Naive B cell (primary cell): ENCODE measurements around the gene PFDN2. TPM values are rescaled to one million over a fixed set of nuclear protein-coding genes. Genes with fewer than 3 reads are reported as not detected.

Experiments
- ATAC-seq, 2 donors: fragments of 150-1000 bp; cut with Tn5 transposase; 2 replicates each; pipeline ENCODE4 v1.10.0; 2021; ENCODE audit warnings: low read depth in 2 of 2, mild to moderate bottlenecking in 2 of 2, moderate library complexity in 2 of 2
- DNase-seq: peaks from one replicate; pipeline ENCODE4 v3.0.0; 2022
- H3K27ac Mint-ChIP-seq, 6 donors: one replicate each; pipeline ENCODE4 v1.8.0; 2020 to 2022; ENCODE audit warnings: mild to moderate bottlenecking in 6 of 6, mixed read lengths in 6 of 6, moderate library complexity in 5 of 6, inconsistent platforms in 2 of 6
- H3K27me3 Mint-ChIP-seq, 3 donors: one replicate each; pipeline ENCODE4 v1.8.0; 2021 to 2022; ENCODE audit warnings: mixed read lengths in 3 of 3, mild to moderate bottlenecking in 1 of 3
- H3K36me3 Mint-ChIP-seq, 2 donors: one replicate each; pipeline ENCODE4 v1.8.0; 2020 to 2022; ENCODE audit warnings: mixed read lengths in 2 of 2, inconsistent platforms in 1 of 2, mild to moderate bottlenecking in 1 of 2
- H3K4me1 Mint-ChIP-seq, 3 donors: one replicate each; pipeline ENCODE4 v1.8.0; 2020 to 2022; ENCODE audit warnings: mixed read lengths in 3 of 3, inconsistent platforms in 1 of 3, mild to moderate bottlenecking in 1 of 3, moderate library complexity in 1 of 3
- H3K4me3 Mint-ChIP-seq, 8 donors: one replicate each; pipeline ENCODE4 v1.8.0; 2020 to 2022; ENCODE audit warnings: mild to moderate bottlenecking in 8 of 8, mixed read lengths in 8 of 8, moderate library complexity in 8 of 8, inconsistent platforms in 2 of 8
- H3K9me3 Mint-ChIP-seq, 7 donors: one replicate each; pipeline ENCODE4 v1.8.0; 2020 to 2022; ENCODE audit warnings: mixed read lengths in 7 of 7, mild to moderate bottlenecking in 5 of 7, inconsistent platforms in 2 of 7, moderate library complexity in 1 of 7
- polyA plus RNA-seq, 6 donors: library from polyadenylated mRNA; unstranded; fragments of 300-500 nt; fragmentation: Illumina TruSeq; gene quantifications; one replicate each; pipeline ENCODE4 v1.2.3, GENCODE V29; 2021; ENCODE audit warnings: low read depth in 6 of 6

Gene PFDN2
- polyA plus RNA-seq, 6 donors from 2014 or later, result 64.0 to 93.7 (median 88.7) TPM

DNA sequence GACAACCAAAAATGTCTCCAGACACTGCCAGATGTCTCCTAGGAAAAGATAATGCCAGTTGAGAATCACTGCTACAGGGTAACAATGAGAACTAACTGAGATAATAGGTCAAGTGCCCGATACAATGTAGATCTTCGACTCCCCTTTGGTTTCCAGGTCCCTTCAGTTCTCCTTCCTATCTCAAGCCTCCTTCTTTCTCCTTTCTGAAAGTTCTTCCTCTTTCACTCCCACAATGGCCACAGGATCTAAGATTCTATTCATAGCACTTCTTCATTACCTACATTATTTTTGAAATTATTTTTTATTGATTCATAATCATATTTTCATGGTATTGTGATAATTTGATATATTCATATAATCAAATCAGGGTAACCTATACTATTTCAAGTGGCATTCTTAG is 6.3 kb downstream of the PFDN2 start:
- Mint-ChIP-seq H3K36me3 (no peaks in the 10 kb centered on the region), H3K9me3 (no peaks in the 10 kb centered on the region), H3K27ac (peak overlapping the region in 2 of 6 donors; percentile 12 to 56), H3K27me3 (no peaks in the 10 kb centered on the region), H3K4me3 (peak overlapping the region in 1 of 8 donors; percentile 2), H3K4me1 (peaks cover 30 to 58% (median 43%) of the 10 kb centered on the region in 3 donors)
- DNase-seq (no peak), ATAC-seq (no peak)

- peak overlapping the region in 2 of 6 donors; percentile 12 to 90 for H3K27ac Mint-ChIP-seq
- peak overlapping the region in 1 of 8 donors; percentile 2 for H3K4me3 Mint-ChIP-seq
- peaks cover 31 to 57% (median 43%) of the 10 kb centered on the region in 3 donors for H3K4me1 Mint-ChIP-seq
- no peaks in the 10 kb centered on the region for H3K9me3 Mint-ChIP-seq
- no peaks in the 10 kb centered on the region for H3K36me3 Mint-ChIP-seq
- no peak for ATAC-seq
- no peak for DNase-seq
- H3K27me3 Mint-ChIP-seq, result no peaks in the 10 kb centered on the region
Measured at GRCh38 chr1:161111117-161111516, 6.7 kb downstream of the PFDN2 start.

DNA sequence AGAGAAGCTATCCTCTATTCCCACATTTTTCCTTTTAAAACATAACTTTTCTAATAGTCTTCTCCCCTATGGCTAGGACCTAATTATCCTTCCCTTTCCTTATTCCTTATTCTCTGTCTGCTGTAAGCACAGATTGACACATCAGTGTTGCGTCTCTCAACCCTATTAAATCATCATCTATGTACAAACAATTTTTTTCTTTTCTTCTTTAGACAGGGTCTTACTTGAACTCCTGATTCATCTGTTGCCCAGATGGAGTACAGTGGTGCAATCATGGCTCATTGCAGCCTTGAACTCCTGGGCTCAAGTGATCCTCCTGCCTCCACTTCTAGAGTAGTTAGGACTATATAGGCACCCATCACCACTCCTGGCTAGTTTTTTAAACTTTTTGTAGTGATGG is 11.4 kb downstream of the PFDN2 start:
- no peaks in the 10 kb centered on the region for H3K9me3 Mint-ChIP-seq
- peaks cover 8 to 32% (median 17%) of the 10 kb centered on the region in 3 donors for H3K4me1 Mint-ChIP-seq
- H3K27ac Mint-ChIP-seq, result no peak overlapping the region
- no peaks in the 10 kb centered on the region for H3K27me3 Mint-ChIP-seq
- no peak for DNase-seq
- no peaks in the 10 kb centered on the region for H3K36me3 Mint-ChIP-seq
- no peak overlapping the region for H3K4me3 Mint-ChIP-seq
- ATAC-seq, result no peak

DNA sequence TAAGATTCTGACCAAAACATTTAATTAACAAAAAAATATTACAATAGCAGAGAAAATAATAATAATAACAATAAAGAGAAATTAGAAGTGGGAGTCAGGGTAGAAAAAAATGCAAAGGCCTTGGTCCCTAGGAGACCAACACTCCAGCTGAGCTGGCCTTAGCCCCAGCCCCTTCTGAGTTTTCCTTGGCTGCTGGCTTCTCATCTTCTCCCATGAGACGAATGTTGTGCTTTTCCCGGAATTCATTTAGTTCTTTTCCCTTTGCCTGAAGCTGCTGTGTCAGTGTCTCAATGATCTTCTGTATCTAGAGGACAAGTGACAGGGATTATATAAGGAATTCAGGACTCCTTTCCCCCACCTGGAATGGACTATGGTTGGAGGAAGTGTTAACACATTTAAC is 17.3 kb downstream of the PFDN2 start:
- Mint-ChIP-seq H3K4me1 (peaks cover 28 to 35% (median 34%) of the 10 kb centered on the region in 3 donors), H3K27me3 (peaks cover 0 to 6% (median 0%) of the 10 kb centered on the region in 3 donors), H3K36me3 (no peaks in the 10 kb centered on the region), H3K27ac (peak overlapping the region in 1 of 6 donors; percentile 35), H3K4me3 (peak overlapping the region in 2 of 8 donors; percentile 30), H3K9me3 (peaks cover 0 to 5% (median 0%) of the 10 kb centered on the region in 7 donors)
- no peak for ATAC-seq
- no peak for DNase-seq

GRCh38 chr1:161099090-161099802 is 18.6 kb downstream of the PFDN2 start:
- Mint-ChIP-seq H3K4me3 (peak overlapping the region; percentile 67 to 95 (median 86)), H3K4me1 (peaks cover 28 to 29% (median 28%) of the 10 kb centered on the region in 3 donors), H3K27me3 (peaks cover 0 to 6% (median 0%) of the 10 kb centered on the region in 3 donors)

DNA sequence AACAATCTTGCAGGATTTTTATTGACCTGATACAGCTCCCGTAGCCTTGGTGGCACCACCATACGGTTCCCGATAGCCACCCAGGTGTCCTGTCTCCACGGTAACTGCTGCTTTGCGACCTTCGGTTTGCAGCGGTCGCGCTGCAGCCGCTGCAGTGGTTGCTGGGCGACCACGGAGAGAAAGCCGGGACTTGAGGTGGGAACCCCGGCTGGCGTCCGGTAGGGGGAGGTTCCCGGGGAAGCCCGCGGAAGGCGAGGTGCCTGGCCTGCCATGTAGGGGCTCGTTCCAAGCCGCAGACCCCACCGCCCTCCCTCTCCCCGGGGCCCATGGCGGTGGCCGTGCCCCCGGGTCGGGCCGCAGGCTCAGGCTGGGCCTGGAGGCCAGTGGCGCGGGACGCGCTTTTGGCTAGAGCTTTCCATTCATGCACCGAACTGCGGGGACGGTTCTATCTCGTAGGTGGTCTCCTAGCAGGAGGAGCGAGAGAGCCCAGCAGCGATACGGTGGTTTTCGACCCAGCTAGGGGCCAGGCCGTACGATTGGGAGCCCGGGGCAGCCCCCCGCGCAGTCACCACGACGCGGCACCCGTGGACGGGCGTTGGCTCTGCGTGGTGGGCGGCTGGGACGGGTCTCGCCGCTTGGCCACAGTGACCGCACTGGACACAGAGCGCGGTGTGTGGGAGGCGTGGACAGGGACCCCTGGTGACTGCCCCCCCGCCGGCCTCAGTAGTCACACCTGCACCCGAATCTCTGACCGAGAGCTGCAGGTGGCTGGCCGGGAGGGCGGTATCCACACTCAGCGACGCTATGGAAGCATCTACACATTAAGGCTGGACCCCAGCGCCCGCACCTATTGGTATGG is 19.4 kb downstream of the PFDN2 start, which contains the start of gene KLHDC9:
TSS of gene KLHDC9 (plus strand) at position 152 of the 859 bp plus-strand sequence. CDS start at position 327, 175 bp downstream.
- peaks cover 24 to 29% (median 28%) of the 10 kb centered on the region in 3 donors for H3K4me1 Mint-ChIP-seq
- peaks cover 0 to 5% (median 0%) of the 10 kb centered on the region in 7 donors for H3K9me3 Mint-ChIP-seq
- no peaks in the 10 kb centered on the region for H3K36me3 Mint-ChIP-seq
- H3K27ac Mint-ChIP-seq, result peak within 1 kb of the TSS; percentile 92 to 100 (median 98)
- H3K4me3 Mint-ChIP-seq, result peak within 1 kb of the TSS; percentile 79 to 95 (median 91)
- ATAC-seq, result peak; percentile 79 to 81
- H3K27me3 Mint-ChIP-seq, result peaks cover 0 to 6% (median 0%) of the 10 kb centered on the region in 3 donors
- DNase-seq, result peak; percentile 66

More at GRCh38 chr1:161099090-161099802, 18.6 kb downstream of the PFDN2 start:
- H3K27ac Mint-ChIP-seq, result peak overlapping the region in 5 of 6 donors; percentile 36 to 76 (median 66)
- no peak for ATAC-seq
- DNase-seq, result no peak
- peaks cover 0 to 5% (median 0%) of the 10 kb centered on the region in 7 donors for H3K9me3 Mint-ChIP-seq
- no peaks in the 10 kb centered on the region for H3K36me3 Mint-ChIP-seq

- DNase-seq, result no peak
- Mint-ChIP-seq H3K27ac (peak overlapping the region in 3 of 6 donors; percentile 97 to 100 (median 98)), H3K27me3 (peaks cover 0 to 10% (median 0%) of the 10 kb centered on the region in 3 donors), H3K4me3 (peak overlapping the region in 4 of 8 donors; percentile 2 to 93 (median 53)), H3K9me3 (peaks cover 0 to 5% (median 0%) of the 10 kb centered on the region in 7 donors), H3K4me1 (peaks cover 24 to 29% (median 28%) of the 10 kb centered on the region in 3 donors), H3K36me3 (no peaks in the 10 kb centered on the region)
- ATAC-seq, result no peak
Measured at GRCh38 chr1:161096530-161096929, 21.3 kb downstream of the PFDN2 start.

GRCh38 chr1:161096015-161096414 is 21.8 kb downstream of the PFDN2 start:
- Mint-ChIP-seq H3K4me1 (peaks cover 24 to 29% (median 28%) of the 10 kb centered on the region in 3 donors), H3K27ac (peak overlapping the region in 3 of 6 donors; percentile 66 to 98 (median 89)), H3K9me3 (peaks cover 0 to 5% (median 0%) of the 10 kb centered on the region in 7 donors), H3K4me3 (peak overlapping the region in 2 of 8 donors; percentile 15 to 91), H3K36me3 (no peaks in the 10 kb centered on the region), H3K27me3 (peaks cover 0 to 10% (median 0%) of the 10 kb centered on the region in 3 donors)
- ATAC-seq (no peak), DNase-seq (no peak)

DNA sequence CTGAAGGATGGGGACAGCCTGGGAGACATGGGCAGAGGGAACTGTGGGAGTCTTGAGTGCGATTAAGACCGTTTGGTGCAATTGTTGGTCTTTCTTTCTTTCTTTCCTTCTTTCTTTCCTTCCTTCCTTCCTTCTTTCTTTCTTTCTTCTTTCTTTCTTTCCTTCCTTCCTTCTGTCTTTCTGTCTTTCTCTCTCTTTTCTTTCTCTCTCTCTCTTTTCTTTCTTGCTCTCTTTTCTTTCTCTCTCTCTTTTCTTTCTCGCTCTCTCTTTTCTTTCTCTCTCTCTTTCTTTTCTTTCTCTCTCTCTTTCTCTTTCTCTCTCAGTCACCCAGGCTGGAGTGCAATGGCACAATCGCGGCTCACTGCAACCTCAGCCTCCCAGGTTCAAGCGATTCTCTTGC is 22.6 kb downstream of the PFDN2 start:
- peak overlapping the region in 3 of 6 donors; percentile 14 to 89 (median 75) for H3K27ac Mint-ChIP-seq
- H3K4me3 Mint-ChIP-seq, result no peak overlapping the region
- no peaks in the 10 kb centered on the region for H3K36me3 Mint-ChIP-seq
- DNase-seq (no peak), ATAC-seq (no peak)
- peaks cover 0 to 10% (median 0%) of the 10 kb centered on the region in 3 donors for H3K27me3 Mint-ChIP-seq
- H3K4me1 Mint-ChIP-seq, result peaks cover 24 to 29% (median 28%) of the 10 kb centered on the region in 3 donors
- H3K9me3 Mint-ChIP-seq, result peaks cover 0 to 5% (median 0%) of the 10 kb centered on the region in 7 donors

- Mint-ChIP-seq H3K4me3 (peak overlapping the region in 1 of 8 donors; percentile 15), H3K9me3 (peaks cover 0 to 5% (median 0%) of the 10 kb centered on the region in 7 donors), H3K27me3 (peaks cover 0 to 10% (median 0%) of the 10 kb centered on the region in 3 donors), H3K4me1 (peaks cover 24 to 29% (median 28%) of the 10 kb centered on the region in 3 donors), H3K36me3 (no peaks in the 10 kb centered on the region), H3K27ac (peak overlapping the region in 2 of 6 donors; percentile 10 to 14)
- ATAC-seq (no peak), DNase-seq (no peak)
Measured at GRCh38 chr1:161094481-161094880, 23.4 kb downstream of the PFDN2 start.

- Mint-ChIP-seq H3K9me3 (peaks cover 0 to 3% (median 0%) of the 10 kb centered on the region in 7 donors), H3K36me3 (no peaks in the 10 kb centered on the region), H3K4me1 (peaks cover 13 to 17% (median 14%) of the 10 kb centered on the region in 3 donors), H3K27me3 (peaks cover 0 to 17% (median 0%) of the 10 kb centered on the region in 3 donors), H3K27ac (no peak overlapping the region), H3K4me3 (no peak overlapping the region)
- ATAC-seq (no peak), DNase-seq (no peak)
Measured at GRCh38 chr1:161092621-161093028, 25.2 kb downstream of the PFDN2 start.

GRCh38 chr1:161091796-161092507 is 25.9 kb downstream of the PFDN2 start:
- ATAC-seq (no peak), DNase-seq (no peak)
- Mint-ChIP-seq H3K36me3 (no peaks in the 10 kb centered on the region), H3K9me3 (no peaks in the 10 kb centered on the region), H3K27ac (peak overlapping the region in 1 of 6 donors; percentile 57), H3K4me3 (no peak overlapping the region), H3K27me3 (peaks cover 0 to 14% (median 0%) of the 10 kb centered on the region in 3 donors), H3K4me1 (peaks cover 7 to 11% (median 7%) of the 10 kb centered on the region in 3 donors)
